ENCODE data around the gene COL4A2.

Gene COL4A2

DNA sequence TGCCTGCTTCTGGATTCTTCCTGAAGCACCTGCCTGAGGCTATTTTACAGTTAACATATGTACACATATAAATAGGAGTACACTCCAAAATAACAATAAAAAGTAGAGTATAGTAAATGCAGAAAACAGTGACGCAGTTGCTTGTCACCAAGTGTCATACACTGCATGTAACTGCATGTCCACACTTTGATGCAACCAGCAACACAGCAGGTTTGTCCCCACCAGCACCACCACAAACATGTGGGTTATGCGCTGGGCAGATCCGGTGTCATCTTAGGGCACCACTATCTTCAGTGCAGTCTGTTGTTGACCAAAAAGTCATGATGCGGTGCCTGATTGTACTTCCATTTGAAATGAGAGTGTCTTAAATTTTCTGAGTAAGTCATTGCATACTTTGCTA lies 51.3 kb downstream of the COL4A2 start:
- DNase-seq (ENCODE audit: low spot score) = no peak
- no peak overlapping the region for H3K27ac ChIP-seq
- ChIA-PET POLR2A (ENCODE audit: low non-redundant PET) (no interaction called here), CTCF (no interaction called here)
- TF ChIP-seq, protein P1, sequence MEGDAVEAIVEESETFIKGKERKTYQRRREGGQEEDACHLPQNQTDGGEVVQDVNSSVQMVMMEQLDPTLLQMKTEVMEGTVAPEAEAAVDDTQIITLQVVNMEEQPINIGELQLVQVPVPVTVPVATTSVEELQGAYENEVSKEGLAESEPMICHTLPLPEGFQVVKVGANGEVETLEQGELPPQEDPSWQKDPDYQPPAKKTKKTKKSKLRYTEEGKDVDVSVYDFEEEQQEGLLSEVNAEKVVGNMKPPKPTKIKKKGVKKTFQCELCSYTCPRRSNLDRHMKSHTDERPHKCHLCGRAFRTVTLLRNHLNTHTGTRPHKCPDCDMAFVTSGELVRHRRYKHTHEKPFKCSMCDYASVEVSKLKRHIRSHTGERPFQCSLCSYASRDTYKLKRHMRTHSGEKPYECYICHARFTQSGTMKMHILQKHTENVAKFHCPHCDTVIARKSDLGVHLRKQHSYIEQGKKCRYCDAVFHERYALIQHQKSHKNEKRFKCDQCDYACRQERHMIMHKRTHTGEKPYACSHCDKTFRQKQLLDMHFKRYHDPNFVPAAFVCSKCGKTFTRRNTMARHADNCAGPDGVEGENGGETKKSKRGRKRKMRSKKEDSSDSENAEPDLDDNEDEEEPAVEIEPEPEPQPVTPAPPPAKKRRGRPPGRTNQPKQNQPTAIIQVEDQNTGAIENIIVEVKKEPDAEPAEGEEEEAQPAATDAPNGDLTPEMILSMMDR (conservative IDR thresholded peaks at IDR 0.05; ENCODE audit: low read depth) = no peak

GRCh38 chr13:110359840-110360301 lies 52.8 kb downstream of the COL4A2 start:
- POLR2A ChIA-PET (ENCODE audit: low non-redundant PET) = no interaction called here

DNA sequence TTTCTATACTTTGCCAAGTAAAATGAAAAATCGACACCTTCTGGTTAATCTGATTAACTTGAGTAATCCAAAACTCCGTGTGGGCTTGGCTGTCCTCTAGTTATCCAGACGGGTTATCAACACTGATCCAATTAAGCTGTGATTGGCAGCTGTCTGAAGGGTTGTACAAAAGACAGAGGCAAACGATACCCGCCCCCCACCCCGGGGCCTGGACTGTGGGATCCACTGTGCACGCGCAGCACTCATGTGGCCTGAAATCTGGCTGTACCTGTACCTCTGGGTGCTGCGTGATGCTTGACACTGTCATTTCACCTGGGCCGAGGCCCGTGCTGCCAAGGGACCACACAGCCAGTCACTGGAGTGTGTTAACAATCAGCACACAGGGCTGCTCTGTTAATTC lies 53.5 kb downstream of the COL4A2 start:
- ChIA-PET POLR2A (ENCODE audit: low non-redundant PET) (no interaction called here), CTCF (interaction anchor here (0.6 kb wide), 1 partner anchor 1106 kb away, joined by 3 read pairs; no protein-coding TSS in a partner anchor)
- H3K27ac ChIP-seq = no peak overlapping the region
- DNase-seq (ENCODE audit: low spot score) = no peak
- TF ChIP-seq, protein P1 (conservative IDR thresholded peaks at IDR 0.05; ENCODE audit: low read depth) = no peak

More at GRCh38 chr13:110359840-110360301, 52.8 kb downstream of the COL4A2 start:
- CTCF ChIA-PET = no interaction called here
- H3K27ac ChIP-seq = no peak overlapping the region
- DNase-seq (ENCODE audit: low spot score) = no peak
- TF ChIP-seq, protein P1 (conservative IDR thresholded peaks at IDR 0.05; ENCODE audit: low read depth) = no peak

- TF ChIP-seq, protein P1 (conservative IDR thresholded peaks at IDR 0.05; ENCODE audit: low read depth) = no peak
- ChIA-PET POLR2A (ENCODE audit: low non-redundant PET) (no interaction called here), CTCF (interaction anchor here (0.6 to 0.7 kb wide), 3 partner anchors 485 to 1445 kb away, joined by 3 to 4 read pairs (median 3); no protein-coding TSS in a partner anchor)
- H3K27ac ChIP-seq = no peak overlapping the region
- no peak for DNase-seq (ENCODE audit: low spot score)
Measured at GRCh38 chr13:110361365-110361911, 54.4 kb downstream of the COL4A2 start.

- DNase-seq (ENCODE audit: low spot score) = no peak
- no peak overlapping the region for H3K27ac ChIP-seq
Measured at GRCh38 chr13:110363010-110363409, 55.9 kb downstream of the COL4A2 start.

DNA sequence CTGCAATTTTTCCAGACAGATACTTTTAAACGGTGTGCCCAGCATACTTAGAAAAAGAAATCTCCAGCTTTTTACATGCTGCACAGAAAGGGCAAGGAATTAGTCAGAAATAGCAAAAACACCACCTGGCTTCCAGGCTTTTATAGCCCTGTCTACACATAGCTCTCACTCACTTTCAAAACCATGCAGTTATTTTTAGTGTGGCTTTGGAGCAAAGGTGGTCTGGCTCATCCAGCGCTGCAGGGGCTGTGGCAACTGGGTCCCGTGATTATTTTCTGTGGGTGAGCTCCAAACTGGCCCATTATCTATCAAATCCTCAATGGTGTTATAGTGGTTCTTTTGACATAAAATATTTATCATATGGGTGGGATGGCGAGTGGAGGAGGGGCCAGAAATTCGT lies 57.0 kb downstream of the COL4A2 start:
- ChIA-PET CTCF (no interaction called here), POLR2A (ENCODE audit: low non-redundant PET) (no interaction called here)
- DNase-seq (ENCODE audit: low spot score) = no peak
- H3K27ac ChIP-seq = no peak overlapping the region
- TF ChIP-seq, protein P1 (conservative IDR thresholded peaks at IDR 0.05; ENCODE audit: low read depth) = no peak

More at GRCh38 chr13:110363010-110363409, 55.9 kb downstream of the COL4A2 start:
- TF ChIP-seq, protein P1 (conservative IDR thresholded peaks at IDR 0.05; ENCODE audit: low read depth) = no peak
- ChIA-PET POLR2A (ENCODE audit: low non-redundant PET) (no interaction called here), CTCF (interaction anchor here (0.9 kb wide), 1 partner anchor 43 kb away, joined by 3 read pairs; no protein-coding TSS in a partner anchor)

All from RWPE1 (cell line).